HG02798 (cell line): Measurements from ENCODE around the gene TYRO3.
A peak's percentile ranks its signal among the peaks of the same experiment; 100 is the strongest.

Experiments used
- ATAC-seq: cut with Tn5 transposase; IDR thresholded peaks from one replicate; pipeline ENCODE4 v1.9.1; 2021; ENCODE audit warnings: mild to moderate bottlenecking; ENCODE audit not compliant: unreplicated experiment, poor library complexity

TYRO3 gene

GRCh38 chr15:41558400-41559238 is at the start of gene TYRO3:
TSS of gene TYRO3 (plus strand) at chr15:41559212. CDS start at chr15:41559258, 46 bp downstream.
- ATAC-seq, result peak; percentile 44

DNA sequence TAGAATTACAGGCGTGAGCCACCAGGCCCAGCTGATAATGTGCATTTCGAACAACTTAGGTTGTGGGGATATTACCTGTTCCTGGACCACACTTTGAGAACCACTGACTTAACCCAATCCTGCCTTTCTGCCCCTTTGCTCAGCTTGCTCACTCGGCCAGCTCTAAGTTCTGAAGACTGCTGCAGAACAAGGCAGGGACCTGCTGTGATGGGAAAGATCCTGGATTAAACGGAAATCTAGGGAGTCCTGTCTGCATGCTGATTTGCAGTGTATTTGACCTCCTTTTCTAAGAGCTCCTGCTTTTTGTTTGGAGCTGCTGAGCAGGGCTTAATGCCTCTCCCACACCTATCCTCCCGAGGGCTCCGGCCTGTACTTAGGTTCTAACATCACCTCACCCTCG is 48.3 kb upstream of the TYRO3 start:
- ATAC-seq, result no peak

DNA sequence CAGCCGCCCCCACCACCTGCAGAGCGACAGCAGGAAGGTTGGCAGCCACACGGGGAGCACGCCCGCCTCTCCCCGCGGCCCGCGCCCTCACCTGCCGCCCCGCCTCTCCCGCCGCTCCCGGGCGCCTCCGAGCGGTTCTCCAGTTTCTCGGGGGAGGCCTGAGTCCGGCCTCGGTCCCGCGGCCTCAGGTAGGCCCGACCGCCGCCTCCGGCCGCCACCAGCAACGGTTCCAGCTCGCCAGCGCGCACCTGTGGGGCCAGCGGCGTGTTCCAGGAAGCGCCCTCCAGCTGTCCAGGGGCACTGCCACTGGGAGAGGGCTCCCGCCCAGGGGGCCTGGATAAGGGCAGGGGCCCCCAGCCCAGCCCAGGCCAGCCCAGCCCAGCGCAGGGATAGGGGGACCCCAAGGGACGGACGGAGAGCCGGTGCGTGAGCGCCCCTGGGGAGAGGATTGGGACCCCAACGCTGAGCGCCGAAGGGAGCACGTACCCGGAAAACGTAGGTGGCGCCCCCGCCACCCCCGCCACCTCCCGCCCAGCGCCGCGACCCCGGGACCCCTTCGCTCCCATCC is 47.6 kb upstream of the TYRO3 start:
- ATAC-seq, result no peak

DNA sequence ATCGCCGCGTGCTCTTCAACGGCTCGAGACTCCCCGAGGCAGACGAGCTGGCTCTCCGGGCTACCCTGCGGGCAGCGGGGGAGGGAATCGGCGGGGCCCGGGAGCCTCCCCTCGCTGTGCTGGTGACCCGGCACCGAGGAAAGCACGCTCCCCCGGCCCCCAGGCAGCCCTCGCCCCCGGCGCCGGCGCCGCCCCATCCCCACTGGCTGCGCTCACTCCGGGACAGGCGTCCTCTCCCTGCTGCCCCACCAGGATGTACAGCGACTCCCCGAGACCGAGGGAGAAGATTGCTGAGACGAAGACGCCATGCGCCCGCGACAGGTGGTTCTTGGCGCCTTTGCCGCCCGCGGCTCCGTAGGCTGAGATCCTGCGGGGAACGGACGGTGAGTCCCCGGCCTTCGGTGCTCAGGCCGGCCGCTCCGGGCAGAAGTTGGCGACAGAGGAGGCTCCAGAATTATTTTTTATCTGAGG is 47.1 kb upstream of the TYRO3 start:
- no peak for ATAC-seq

- no peak for ATAC-seq
Measured at GRCh38 chr15:41512512-41512939, 46.5 kb upstream of the TYRO3 start.

DNA sequence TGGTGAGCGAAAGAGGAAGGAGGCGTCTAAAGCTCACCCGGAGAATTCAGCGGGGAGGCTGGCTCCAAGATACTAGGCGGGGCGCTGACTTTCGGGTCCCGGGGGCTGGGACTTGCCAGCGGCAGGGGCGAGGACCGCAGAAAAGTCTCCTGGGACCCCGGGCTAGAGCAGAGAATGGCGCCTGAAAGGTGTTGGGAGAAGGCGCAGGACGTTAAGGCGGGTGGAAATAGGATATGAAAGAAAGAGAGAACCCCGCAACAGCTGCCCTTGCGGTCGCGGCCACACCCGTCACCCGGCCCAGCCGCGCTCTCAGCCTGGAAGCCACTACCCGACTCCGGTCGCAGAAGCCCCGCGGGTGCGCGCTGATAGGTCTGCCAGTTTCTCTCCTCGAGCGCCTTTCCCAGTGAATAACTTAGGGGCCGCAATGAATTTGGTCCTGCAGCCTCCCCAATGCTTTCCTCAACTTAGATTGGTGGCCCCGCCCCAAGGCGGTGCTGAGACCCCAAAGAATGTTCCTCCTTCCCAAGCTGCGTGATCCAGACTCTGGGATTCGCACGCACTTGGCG is 46.0 kb upstream of the TYRO3 start:
- ATAC-seq, result no peak

DNA sequence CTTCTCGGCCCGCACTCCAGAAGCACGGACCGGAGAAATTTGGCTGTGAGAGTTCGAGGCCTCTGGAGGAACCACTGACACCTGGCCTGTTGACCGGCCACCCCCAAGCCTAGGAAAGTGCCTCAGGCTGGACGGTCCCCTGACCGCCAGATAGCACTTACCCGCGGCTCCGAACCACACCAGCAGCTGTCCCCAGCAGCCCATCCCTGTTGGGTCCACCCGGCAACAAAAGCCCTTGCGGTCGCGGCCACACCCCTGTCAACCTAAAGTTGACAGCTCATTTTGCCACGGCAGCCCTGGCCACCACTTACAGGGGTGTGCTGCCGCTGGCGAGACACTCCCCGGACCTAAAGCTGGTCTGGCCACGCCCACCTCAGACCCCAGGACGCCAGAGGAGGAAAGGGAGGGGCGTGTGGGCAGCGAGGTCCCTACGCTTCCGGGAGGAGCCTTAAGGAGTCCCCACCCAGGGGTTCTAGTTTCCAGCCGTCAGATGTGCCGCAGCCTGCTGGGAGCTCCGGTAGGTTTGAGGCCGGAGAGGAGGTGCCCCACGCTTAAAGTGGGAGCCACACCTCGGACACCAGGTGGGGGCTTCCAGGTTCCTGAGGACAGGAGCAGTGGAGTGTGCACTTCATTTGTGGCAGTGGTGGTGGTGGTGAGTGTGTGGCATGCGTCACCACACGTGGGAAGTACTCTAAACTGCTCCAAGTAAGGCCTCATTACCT is 45.3 kb upstream of the TYRO3 start, which contains the start of gene LTK:
TSS of gene LTK (minus strand) at position 322 of the 722 bp plus-strand sequence. CDS start at position 204, 118 bp downstream.
- no peak for ATAC-seq

GRCh38 chr15:41517895-41518449 is 41.0 kb upstream of the TYRO3 start:
- no peak for ATAC-seq

DNA sequence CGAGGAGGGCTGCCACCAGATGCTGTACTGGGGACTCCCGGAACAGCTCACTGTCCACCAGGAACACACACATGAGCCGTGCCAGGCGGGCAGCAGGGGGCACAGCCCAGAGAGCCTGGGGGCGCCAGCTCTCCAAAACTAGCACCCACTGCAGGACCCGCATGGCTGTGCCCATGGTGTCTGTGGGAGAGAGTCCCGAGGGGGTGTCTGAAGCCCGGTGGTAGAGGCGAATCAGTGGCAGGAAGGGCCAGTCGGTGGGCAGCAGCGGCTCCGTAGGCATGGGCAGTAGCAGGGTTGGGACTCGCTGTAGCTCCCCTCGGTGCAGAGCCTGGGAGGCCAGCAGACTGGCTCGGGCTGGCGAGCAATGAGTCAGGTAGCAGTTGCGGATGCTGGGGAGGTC is 38.4 kb upstream of the TYRO3 start:
- ATAC-seq, result no peak

DNA sequence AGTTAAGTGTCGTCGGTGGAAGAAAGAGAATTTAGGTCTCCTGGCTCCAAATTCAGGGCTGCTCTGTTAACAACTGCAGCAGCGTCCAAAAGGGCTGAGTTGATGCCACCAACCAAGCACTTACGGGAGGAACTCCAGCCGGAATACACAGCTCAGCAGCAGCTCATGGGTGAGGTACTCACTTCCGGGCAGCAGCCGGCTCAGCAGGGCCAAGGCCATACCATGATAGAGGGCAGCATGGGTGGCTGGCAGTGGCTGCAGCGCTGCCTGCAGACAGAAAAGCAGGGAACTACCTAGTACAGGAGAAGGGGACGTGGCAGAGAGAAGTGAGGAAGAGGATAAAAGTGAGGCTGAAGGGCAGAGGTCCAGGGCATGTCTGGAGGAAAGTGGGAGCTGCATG is 37.4 kb upstream of the TYRO3 start:
- no peak for ATAC-seq

- no peak for ATAC-seq
Measured at GRCh38 chr15:41523097-41523496, 35.9 kb upstream of the TYRO3 start.

GRCh38 chr15:41530363-41530956 is 28.6 kb upstream of the TYRO3 start:
- no peak for ATAC-seq

GRCh38 chr15:41535544-41535943 is 23.5 kb upstream of the TYRO3 start:
- no peak for ATAC-seq

DNA sequence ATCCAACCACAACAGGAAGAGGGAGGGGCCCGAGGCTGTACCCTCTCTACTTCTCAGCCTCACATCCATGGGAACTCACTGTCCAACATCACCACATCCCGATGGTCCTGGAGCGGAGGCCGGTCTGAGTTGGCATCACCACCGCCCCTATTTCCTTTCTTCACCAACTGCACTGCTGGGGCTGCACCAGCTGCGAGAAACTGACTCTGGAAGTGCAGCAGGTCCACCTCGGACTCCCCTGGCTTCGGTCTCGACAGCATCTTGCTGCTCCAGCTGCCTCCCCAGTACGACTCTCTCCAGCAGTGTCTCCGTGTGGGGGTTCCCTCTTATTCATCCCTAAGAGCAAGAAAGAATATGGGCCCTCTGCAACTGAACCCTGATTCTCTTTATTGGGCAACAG is 22.1 kb upstream of the TYRO3 start:
- ATAC-seq, result no peak

GRCh38 chr15:41543521-41543870 is 15.5 kb upstream of the TYRO3 start:
- ATAC-seq, result no peak

DNA sequence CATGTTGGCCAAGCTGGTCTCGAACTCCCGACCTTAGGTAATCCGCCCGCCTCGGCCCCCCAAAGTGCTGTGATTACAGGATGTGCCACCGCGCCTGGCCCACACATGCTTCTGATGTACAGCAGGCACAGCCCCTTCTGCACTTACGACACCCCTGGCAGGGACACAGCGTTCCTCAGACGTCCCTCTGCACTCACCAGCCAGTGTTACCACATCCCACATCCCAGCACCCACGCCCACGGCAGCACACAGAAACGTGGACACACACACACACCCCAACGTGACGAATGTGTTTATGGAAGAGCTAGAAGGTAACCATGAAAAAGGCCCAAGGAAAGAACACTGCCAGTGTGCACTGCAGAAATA is 14.4 kb upstream of the TYRO3 start:
- no peak for ATAC-seq

DNA sequence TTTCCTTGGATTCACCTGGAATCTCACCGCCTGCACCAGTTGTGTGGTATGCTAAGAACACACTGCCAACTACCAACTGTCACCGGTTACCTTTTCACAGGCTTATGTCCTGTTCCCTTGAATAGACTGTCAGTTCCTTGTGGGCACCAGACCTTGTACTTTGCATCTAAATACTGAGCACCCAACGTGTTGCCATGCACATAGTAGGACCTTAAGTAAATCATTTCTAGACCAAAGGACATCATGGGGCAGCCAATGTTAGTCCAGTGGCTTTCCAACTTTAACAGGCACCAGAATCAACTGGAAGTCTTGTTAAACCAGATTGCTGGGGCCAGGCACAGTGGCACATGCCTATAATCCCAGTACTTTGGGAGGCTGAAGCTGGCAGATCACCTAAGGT is 13.8 kb upstream of the TYRO3 start:
- no peak for ATAC-seq

DNA sequence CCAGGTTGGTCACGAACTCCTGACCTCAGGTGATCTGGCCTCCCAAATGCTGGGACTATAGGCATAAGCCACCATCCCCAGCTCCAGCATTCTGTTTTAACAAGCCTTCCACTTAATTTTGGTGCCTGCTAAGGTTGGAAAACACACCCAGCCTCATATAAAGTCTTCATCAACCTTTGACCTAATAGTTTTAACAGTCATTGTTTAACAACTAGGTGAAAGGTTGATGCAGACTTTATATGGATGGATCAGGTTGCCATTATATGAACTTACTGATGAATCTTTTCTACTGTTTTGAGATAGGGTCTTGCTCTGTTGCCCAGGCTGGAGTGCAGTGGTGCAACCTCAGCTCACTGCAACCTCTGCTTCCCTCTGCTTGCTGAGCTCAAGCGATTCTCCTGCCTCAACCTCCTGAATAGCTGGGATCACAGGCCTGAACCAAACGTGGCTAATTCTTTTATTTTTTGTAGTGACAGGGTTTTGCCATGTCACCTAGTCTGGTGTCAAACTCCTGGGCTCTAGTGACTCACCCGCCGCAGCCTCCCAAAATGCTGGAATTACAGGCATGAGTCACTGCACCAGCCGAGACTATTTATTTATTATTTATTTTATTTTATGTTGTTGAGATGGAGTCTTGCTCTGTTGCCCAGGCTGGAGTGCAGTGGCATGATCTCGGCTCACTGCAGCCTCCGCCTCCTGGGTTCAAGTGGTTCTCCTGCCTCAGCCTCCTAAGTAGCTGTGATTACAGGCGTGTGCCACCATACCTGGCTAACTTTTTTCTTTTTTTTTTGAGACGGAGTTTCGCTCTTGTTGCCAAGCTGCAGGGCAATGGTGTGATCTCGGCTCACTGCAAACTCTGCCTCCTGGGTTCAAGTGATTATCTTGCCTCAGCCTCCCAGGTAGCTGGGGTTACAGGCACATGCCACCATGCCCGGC is 11.9 kb upstream of the TYRO3 start:
- ATAC-seq, result no peak
